ENCODE measurements around the gene ANGPTL8.

The ANGPTL8 gene

DNA sequence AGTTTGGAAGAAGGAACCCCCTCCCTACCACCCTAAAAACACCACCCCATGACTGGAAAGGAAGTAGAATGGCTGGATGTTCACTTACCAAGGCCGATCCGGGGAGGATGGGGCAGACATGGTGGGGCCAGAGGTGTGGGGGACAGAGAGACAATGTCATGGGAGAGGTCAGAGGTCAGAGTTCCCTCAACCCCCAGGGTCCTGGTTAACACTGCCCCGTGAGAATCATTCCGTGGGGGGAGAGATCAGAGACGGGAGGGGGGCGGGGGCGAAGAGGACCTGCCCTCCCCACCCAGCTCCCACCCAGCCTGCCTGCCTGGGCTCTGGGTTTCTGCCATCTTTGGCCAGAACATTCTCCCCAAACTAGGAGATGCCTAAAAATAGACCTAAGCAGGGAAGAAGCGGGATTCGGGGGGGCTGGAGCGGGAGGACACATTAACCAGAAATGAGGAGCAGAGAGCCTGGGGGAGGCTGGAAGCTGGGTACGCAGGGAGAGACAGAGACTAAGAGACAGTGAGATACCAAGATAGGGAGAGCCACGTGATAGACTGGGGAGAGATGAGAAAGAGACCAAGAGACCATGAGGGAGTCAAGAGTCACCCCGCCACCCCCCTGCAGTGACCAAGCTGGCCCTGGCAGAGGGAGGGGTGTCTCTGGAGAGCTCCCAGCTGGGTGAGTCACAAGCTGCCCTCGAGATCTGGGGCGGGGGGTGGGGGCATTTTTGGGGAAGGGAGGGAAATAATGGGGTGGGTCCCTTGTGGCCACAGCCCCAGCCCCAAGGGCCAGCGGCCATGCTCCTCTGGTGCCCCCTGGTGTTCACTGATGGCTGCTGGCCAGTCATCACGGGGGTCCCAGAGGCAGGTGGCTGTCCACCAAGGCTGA is 36.0 kb upstream of the ANGPTL8 start:
- peak; percentile 87 for DNase-seq (ENCODE audit: low read depth)

DNA sequence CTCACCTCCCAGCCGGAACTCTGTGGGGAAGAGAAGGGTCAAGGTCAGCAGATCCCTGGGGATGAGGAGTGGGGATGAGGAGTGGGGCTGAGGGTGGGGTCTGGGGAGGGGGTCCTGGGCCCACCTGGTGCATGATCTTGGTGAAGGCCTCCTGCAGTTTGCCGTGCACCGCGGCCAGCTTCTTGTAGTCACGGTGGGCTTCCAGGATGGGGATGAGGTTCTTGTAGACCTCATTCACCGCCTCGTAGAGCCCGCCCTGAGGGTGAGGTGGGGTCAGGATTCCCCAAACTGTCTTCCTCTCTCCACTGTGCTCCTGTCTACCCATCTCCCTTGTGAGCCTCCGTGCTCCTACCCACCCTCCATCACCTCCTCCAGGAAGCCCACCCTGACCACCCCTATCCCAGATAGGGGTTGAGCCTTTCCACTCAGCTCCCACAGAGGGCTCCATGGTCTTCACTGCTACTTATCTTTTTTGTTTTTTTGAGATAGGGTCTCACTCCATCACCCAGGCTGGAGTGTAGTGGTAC is 35.3 kb upstream of the ANGPTL8 start:
- DNase-seq (ENCODE audit: low read depth), result no peak

DNA sequence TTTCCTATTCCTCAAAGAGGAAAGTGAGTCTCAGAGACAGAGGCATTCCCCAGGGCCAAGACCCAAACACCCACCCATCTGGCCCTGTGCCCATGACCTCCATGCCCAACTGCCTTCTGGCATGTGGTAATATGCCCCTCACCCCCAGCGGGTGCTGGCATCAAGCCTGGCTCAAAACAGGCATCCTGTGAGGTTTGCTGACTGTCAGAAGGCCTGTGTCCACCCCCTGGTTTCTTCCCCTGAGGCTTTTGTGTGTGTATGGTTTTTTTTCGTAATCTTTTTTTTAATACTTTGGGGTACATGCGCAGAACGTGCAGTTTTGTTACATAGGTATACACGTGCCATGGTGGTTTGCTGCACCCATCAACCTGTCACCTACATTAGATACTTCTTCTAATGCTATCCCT is 34.5 kb upstream of the ANGPTL8 start:
- DNase-seq (ENCODE audit: low read depth), result peak; percentile 20

DNA sequence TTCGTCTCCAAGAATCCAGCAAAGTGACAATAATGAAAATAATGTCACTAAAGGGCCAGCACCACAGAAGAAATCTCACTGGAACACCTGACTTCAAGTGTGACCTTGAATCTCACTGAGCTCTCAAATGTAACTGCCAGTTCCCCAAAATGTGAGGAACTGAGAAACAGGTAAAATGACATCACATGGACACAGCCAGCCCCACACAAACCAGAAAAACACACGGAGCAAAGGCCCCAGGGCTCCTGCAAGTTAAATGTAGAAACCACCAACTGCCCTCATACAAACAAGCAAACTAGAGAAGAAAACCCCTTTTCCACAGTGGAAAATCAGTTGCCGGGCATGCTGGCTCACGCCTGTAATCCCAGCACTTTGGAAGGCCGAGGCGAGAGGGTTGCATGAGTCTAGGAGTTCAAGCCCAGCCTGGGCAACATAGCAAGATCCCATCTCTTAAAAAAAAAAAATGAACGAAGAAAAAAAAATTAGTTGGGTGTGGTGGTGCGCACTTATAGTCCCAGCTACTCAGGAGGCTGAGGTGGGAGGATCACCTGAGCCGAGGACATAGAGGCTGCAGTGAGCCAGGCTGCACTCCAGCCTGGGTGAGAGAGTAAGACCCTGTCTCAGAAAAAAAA is 33.4 kb upstream of the ANGPTL8 start:
- DNase-seq (ENCODE audit: low read depth), result no peak

DNA sequence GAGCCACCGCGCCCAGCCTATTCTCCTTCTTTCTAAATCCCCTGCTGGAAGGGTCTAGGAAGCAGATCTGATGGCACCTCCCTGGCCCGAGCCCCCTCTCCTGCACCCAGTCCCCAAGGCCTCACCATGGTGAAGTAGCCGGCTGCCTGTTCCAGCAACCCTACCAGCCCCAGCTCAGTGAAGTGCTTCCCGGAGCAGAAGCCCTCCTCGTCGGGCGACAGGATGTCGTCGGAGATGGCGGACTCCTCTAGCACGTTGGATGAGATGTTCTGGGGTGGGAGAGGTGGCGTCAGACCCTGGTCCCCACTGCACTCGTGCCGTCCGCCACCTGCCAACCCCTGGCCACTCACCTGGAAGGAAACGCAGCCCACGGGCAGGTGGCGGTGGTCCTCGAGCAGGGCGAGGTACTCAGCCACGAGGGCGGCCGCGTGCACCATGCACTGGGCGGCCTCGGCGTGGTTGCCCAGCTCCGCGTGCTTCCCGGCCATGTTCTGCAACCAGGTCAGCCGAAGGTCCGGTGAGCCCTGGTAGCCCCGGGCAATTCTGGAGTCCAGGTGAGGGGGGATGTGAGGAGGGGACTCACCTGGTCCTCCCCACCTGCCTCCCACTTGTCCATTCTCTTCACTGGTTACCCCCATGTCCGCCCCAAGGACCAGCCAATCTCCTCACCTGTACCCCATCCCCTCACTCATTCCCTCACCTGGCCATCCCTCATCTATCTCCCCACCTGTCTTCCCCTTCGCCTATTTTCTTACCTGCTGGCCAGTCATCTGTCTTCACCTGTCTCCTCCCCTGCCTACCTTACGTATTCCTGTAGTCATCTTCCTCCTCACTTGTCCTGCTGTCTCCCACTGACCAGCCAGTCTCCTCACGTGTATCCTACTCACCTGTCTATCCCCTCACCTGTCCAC is 30.6 kb upstream of the ANGPTL8 start:
- no peak for DNase-seq (ENCODE audit: low read depth)

DNA sequence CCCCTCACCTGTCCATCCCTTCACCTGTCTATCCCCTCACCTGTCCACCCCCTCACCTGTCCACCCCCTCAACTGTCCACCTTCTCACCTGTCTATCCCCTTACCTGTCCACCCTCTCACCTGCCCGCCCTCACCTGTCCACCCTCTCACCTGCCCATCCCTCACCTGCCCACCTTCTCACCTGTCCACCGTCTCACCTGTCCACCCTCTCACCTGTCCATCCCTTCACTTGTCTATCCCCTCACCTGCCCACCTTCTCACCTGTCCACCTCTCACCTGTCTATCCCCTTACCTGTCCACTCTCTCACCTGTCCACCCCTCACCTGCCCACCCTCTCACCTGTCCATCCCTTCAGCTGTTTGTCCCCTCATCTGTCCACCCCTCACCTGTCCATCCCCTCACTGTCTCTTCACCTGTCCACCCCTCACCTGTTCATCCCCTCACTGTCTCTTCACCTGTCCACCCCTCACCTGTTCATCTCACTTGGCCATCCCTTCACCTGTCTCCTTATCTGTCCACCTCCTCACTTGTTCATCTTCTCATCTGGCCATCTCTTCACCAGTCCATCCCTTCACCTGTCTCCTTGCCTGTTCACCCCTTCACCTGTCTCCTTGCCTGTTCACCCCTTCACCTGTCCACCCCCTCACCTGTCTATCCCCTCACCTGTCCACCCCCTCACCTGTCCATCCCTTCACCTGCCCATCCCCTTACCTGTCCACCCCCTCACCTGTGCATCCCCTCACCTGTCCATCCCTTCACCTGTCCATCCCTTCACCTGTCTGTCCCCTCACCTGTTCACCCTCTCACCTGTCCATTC is 29.4 kb upstream of the ANGPTL8 start:
- no peak for DNase-seq (ENCODE audit: low read depth)

DNA sequence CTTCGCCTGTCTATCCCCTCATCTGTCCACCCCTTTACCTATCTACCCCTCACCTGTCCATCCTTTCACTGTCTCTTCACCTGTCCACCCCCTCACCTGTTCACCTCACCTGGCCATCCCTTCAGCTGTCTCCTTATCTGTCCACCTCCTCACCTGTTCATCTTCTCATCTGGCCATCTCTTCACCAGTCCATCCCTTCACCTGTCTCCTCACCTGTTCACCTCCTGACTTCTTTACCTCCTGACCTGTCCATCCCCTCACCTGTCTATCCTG is 28.8 kb upstream of the ANGPTL8 start:
- DNase-seq (ENCODE audit: low read depth), result no peak

DNA sequence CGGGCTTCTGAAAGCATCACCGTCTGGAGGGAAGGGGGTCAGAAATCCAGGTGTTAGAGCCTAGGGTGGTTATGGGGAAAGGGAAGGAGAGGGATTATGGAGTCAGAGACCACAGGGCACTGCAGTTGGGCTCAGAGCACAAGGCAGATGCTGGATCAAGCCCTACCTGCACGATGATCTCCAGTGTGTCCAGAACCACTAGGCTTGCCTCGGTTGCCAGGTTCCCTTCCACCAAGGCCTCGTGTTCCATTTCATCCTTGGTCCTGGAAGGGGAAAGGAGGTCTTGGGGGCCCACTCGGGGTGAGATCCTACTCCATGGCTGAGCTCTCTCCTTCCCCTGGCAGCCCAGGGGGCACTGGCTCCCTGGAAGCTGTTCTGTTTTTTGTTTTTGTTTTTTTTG is 25.0 kb upstream of the ANGPTL8 start:
- DNase-seq (ENCODE audit: low read depth), result no peak

DNA sequence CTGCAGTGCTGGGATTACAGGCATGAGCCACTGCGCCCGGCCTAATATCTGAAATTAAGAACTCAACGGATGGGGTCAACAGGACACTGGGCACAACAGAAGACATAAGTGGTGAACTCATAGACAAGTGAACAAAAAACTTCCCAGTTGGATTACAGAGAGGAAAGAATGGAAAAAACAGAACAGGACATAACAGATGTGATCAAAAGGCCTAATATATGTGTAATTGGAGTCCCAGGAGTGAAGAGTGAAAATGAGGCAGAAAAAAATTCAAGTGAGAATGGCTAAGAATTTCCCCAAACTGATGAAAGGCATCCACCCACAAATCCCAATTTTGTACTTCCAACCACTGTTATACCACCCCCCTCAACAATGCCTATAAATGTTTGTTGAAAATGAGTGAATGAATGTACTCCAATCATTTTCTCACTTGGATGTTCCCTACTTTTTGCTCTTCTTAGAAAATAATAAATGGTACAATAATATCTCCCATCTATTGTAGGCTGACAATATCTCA is 18.3 kb upstream of the ANGPTL8 start:
- DNase-seq (ENCODE audit: low read depth), result no peak

DNA sequence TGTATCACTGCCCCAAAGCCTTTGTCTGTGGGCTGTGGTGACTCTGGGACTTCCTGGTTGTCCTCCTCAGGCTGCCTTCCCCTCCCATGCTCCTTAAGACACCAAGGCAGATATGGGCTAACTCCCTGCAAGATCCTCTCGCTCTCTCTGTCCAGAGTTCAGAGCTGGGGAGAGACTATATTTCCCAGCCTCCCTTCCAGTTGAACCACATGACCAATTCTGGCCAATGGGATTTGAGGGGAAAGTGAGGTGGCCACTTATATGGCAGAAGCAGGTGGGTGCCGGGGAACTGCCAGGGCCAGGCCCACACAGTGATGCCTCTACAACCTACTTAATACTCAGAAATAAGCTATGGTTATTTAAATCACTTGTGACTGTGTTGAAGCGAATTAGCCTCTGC is 16.2 kb upstream of the ANGPTL8 start:
- DNase-seq (ENCODE audit: low read depth), result no peak

DNA sequence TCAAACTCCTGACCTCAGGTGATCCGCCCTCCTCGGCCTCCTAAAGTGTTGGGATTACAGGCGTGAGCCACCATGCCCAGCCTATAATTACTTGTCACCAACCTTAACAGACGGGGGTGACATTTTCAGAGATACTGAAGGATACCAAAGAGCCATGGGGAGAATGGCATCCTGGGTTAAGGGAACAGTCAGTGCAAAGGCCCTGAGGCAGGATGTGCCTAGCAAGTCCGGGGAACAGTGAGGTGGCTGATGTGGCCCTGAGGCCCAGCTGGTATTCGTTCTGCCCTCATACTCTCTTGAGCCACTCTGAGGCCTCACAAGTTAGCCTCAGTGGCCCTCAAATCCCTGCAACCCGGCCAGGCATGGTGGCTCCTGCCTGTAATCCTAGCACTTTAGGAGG is 15.0 kb upstream of the ANGPTL8 start:
- DNase-seq (ENCODE audit: low read depth), result no peak

DNA sequence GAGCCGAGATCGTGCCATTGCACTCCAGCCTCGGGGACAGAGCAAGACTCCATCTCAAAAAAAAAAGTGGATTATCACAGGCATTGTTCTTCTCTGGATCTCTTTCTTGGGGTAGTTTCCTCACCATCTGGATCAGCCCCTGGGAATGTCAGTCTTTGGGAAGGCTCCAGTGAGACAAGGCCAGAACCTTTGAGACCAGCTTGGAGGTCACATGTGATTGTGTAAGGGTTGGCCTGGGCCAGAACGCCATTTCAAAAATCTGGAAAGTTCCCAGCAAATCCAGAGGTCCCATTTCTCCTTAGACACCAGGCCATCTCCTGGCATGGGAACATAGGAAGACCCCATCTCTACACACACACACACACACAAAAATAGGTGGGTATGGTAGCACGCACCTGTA is 14.2 kb upstream of the ANGPTL8 start:
- no peak for DNase-seq (ENCODE audit: low read depth)

DNA sequence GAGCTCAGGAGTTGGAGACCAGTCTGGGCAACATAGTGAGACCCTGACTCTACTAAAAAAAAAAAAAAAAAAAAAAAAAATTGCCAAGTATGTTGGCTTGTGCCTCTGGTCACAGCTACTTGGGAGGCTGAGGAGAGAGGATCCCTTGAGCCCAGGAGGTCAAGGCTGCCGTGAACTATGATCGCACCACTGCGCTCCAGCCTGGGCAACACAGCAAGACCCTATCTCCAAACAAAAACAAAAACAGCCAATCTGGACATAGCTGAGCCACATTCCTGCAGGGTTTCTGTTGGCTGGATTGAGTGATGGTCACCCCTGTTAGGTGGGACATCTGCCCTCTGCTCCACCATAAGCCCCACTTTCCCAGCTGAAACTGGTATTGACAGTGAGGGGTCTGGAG is 13.6 kb upstream of the ANGPTL8 start:
- no peak for DNase-seq (ENCODE audit: low read depth)

DNA sequence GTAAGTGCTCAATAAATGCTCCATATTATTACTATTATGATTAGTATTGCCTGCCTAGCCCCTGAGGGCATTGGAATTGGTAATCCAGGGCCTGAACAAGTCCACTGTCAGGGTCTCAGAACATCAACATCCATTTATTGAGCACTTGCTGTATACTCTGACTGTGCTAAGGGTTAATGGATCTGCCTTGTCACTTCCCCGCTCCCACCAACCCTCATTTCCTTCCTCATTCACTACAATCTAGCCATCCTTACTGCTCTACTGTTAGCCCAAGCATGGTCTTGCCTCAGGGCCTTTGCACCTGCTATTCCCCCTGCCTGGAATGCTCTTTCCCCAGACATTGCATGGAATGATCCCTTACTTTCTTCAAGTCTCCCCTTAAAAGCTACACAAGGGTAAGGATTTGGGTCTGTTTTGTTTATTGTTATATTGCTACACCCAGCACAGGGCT is 12.7 kb upstream of the ANGPTL8 start:
- no peak for DNase-seq (ENCODE audit: low read depth)

DNA sequence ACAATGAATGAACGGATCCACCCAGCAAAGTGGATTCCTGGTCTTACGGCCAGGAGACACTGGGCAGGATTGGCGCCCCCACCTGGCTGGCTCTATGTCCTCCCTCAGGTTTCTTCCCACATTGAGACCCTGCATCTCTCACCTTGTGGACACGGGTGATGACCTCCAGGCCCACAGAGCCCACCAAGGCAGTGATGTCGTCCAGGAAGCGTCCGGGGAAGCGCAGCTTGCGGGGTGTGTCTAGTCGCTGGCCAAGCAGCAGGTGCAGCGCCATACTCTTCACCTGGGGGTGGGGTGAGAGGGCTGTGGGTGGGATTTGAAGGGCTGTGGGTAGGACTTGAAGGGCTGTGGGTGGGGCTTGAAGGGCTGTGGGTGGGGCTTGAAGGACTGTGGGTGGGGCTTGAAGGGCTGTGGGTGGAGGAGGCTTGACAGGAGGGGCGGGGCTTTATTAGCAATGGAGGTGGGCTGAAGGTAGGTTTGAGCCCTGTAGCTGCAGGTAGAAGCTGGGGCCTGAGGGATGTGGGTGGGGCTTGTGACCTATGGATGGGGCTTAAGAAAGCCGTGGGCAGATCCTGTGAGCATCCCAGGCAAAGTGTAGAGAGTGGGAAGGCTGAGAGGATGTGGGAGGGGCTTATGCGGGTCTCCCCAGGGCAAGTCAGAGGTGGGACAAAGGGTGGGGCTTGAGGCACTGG is 12.1 kb upstream of the ANGPTL8 start:
- no peak for DNase-seq (ENCODE audit: low read depth)

DNA sequence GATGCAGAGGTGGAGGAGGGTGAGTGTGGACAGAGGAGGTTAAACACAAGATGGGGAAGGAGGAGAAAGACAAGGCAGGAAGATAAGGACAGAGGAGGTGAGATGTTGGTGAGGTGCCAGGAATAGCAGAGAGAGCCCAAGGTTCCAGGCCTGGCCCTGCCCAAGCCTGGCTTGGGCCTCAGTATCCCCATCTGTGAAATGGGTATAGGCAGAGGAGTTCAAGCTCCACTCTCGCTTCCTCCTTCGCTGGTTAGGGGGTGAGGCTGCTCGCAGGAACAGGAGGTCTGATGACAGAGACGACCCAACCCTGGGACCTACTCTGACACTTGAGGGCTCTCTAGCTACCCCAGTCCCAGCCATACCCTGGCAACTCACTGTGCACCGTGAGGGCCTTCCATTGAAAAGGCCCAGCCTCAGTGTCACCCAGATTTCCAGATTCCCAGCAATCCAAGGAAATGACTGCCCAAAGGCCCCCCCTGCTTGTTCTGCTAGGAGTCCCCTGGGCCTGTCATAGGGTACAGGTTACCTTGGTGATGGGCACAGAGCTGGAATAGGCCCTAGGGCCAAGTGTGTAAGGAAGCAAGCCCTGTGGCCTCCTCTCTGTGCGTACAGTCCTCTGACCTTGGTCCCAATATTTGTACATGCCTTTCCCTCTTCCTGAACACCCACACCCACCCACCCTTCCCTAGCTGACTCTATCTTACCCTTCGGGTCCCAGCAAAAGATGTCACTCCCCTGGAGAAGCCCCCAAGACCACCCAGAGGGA is 8.6 kb upstream of the ANGPTL8 start:
- no peak for DNase-seq (ENCODE audit: low read depth)

DNA sequence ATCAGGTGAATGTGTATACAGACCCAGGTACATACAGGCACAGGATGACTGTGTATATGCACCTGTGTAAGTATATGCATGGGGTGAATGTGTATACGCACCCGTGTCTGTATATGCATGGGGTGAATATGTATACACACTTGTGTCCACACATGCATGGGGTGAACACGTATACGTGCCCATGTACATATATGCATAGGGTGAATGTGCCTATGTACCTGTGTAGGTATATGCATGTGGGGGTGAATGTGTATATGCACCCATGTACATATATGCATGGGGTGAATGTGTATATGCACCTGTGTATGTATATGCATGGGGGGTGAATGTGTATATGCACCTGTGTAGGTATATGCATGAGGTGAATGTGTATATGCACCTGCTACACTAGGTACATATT is 6.9 kb upstream of the ANGPTL8 start:
- no peak for DNase-seq (ENCODE audit: low read depth)

DNA sequence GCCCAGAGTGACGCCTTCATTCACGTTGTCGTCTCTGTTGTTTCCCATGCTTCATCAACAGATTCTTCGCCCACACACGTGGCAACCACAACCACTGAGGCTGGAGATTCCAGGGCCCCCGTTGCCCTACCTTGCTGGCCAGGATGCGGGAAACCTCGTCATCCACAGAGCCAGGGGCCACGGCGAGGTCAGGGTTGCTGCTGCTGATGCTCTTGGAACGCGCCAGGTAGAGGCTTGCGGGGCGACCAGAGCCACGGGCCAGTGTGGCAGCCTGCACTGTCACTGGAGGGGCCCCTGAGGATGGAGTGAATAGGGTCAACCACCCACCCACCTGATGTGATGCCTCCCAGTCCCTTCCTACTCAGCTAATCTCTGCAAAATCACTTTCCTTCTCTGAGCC is 6.3 kb upstream of the ANGPTL8 start:
- DNase-seq (ENCODE audit: low read depth), result no peak

DNA sequence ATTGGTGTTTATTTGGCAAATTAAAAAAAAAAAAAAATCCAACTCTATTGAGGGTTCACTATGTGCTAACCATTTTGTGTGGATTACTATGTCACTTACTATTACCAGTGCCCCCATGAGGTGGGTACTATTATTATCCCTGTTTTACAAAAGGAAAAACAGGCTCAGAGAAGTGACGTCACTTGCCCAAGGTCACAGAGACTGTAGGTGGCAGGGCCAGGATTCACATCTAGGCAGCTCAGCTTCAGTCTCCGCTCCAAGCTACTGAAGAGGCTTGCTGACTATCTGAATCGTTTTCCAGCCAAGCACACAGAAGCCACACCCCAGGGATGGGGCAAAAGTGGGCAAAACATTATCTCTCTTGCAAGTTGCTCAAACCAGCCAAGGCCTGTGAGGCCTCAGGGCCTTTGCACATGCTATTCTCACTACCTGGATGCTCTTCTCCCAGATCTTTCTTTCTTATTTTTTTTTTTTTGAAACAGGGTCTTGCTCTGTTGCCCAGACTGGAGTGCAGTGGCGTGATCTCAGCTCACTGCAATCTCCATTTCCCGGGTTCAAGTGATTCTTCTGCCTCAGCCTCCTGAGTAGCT is 4.8 kb upstream of the ANGPTL8 start:
- no peak for DNase-seq (ENCODE audit: low read depth)
